ENCODE measurements around the gene ARIH2. TPM values are rescaled to one million over a fixed set of nuclear protein-coding genes. Genes with fewer than 3 reads are reported as not detected.

The ARIH2 gene
- total RNA-seq, 2 donors from 2014 or later, result 43.1 to 99.5 TPM

DNA sequence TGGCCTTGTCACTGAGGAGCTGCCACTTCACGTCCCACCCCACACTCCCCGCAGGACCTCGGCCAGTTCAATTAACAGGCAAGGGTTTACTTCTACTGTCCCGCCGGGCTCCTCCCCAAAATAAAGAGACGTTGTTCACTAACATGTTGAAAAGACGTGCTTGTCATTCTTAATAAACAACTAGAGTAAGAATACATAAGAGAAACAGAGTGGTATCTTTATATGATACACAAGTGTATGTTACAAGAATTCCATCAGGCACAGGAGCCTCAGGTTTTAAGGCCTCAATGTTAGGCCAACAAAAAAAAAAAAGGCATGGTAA, 110.9 kb downstream of the ARIH2 start:
- peak overlapping the region; percentile 77 to 90 (median 82) for H3K27ac ChIP-seq
- WGBS, 2 donors, result 0 to 1% methylated on average over 7 of the region's 7 CpGs
- H3K9me3 ChIP-seq, result no peaks in the 10 kb centered on the region
- H3K4me1 ChIP-seq, result peaks cover 36% of the 10 kb centered on the region
- peaks cover 0 to 22% of the 10 kb centered on the region in 2 donors for H3K36me3 ChIP-seq (replicated peaks in 1 of 2; ENCODE audit: insufficient read depth in 1 of 2, low read depth in 2 of 2)
- TF ChIP-seq, protein P1, sequence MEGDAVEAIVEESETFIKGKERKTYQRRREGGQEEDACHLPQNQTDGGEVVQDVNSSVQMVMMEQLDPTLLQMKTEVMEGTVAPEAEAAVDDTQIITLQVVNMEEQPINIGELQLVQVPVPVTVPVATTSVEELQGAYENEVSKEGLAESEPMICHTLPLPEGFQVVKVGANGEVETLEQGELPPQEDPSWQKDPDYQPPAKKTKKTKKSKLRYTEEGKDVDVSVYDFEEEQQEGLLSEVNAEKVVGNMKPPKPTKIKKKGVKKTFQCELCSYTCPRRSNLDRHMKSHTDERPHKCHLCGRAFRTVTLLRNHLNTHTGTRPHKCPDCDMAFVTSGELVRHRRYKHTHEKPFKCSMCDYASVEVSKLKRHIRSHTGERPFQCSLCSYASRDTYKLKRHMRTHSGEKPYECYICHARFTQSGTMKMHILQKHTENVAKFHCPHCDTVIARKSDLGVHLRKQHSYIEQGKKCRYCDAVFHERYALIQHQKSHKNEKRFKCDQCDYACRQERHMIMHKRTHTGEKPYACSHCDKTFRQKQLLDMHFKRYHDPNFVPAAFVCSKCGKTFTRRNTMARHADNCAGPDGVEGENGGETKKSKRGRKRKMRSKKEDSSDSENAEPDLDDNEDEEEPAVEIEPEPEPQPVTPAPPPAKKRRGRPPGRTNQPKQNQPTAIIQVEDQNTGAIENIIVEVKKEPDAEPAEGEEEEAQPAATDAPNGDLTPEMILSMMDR (IDR thresholded peaks at IDR 0.05), result peak in 1 of 7 experiments; percentile 0
- TF ChIP-seq POLR2A (IDR thresholded peaks at IDR 0.05), result no peak
- ATAC-seq (no peak), DNase-seq (no peak)
- no peaks in the 10 kb centered on the region for H3K27me3 ChIP-seq
- no peak overlapping the region for H3K4me3 ChIP-seq
- intact Hi-C loops (cut with DNase I), result no loop called here

DNA sequence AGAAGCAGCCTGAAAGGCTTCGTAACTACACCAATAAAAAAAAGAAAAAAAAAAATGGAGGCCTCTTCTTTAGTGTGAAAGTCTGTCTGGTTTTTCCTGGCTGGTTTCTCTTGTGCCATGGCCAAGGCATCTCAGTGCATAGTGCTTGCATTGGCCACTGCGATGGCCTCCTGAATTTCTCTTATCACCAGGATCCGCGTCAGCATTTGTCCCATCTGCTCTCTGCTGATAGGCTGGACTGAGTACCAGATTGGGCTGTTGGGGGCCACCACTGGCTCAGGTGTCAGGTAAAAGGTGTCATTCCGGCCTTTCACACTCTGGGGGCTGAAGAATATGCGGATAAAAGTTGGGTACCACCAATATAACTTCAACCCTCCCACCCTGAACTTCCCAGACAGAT, 111.7 kb downstream of the ARIH2 start:
- peaks cover 0 to 18% of the 10 kb centered on the region in 2 donors for H3K36me3 ChIP-seq (replicated peaks in 1 of 2; ENCODE audit: insufficient read depth in 1 of 2, low read depth in 2 of 2)
- 79% methylated on average over 6 of the region's 6 CpGs for WGBS, 2 donors
- peaks cover 30% of the 10 kb centered on the region for H3K4me1 ChIP-seq
- DNase-seq, result no peak
- H3K9me3 ChIP-seq, result no peaks in the 10 kb centered on the region
- ATAC-seq, result no peak
- H3K27ac ChIP-seq, result no peak overlapping the region
- intact Hi-C loops (cut with DNase I), result no loop called here
- H3K4me3 ChIP-seq, result no peak overlapping the region
- no peaks in the 10 kb centered on the region for H3K27me3 ChIP-seq
- no peak for TF ChIP-seq POLR2A (IDR thresholded peaks at IDR 0.05)
- TF ChIP-seq, protein P1 (IDR thresholded peaks at IDR 0.05), result no peak

DNA sequence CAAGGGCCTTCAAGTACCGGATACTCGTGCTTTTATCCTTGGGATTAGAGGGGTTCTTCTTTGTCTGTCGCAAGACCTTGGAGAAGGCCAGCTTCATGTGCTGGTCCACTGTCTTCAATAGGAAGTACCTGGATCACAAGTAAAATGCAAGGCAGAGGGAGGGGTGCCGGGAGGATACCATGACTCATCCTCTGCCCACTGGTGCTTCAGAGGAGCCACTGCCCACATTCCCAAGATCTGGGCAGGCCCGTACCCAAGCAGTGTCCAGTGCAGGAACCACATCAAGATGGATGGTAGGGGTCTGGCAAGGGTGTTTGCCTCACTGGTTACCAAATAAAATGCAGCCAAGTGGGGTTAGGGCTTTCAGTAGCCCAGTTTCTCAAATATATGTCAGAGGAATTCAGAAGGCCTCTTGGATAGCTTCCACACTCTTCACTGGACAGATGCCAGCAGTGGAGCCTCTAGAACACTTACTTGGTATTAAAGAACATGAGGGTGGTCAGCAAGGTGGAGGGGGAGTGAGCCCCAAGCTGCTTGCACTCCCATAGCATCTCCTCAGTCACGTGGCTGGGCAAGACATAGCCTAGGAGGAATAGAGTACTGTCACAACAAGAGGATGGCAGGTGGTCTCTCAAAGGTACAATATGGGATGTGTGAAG, 114.1 kb downstream of the ARIH2 start:
- H3K4me1 ChIP-seq, result peaks cover 13% of the 10 kb centered on the region
- no peak overlapping the region for H3K4me3 ChIP-seq
- no peaks in the 10 kb centered on the region for H3K9me3 ChIP-seq
- no peak overlapping the region for H3K27ac ChIP-seq
- WGBS, 2 donors, result 79 to 90% methylated on average over 6 of the region's 6 CpGs
- peaks cover 0 to 15% of the 10 kb centered on the region in 2 donors for H3K36me3 ChIP-seq (replicated peaks in 1 of 2; ENCODE audit: insufficient read depth in 1 of 2, low read depth in 2 of 2)
- intact Hi-C loops (cut with DNase I), result no loop called here
- no peaks in the 10 kb centered on the region for H3K27me3 ChIP-seq
- DNase-seq, result no peak
- ATAC-seq, result no peak
- no peak for TF ChIP-seq POLR2A (IDR thresholded peaks at IDR 0.05)

DNA sequence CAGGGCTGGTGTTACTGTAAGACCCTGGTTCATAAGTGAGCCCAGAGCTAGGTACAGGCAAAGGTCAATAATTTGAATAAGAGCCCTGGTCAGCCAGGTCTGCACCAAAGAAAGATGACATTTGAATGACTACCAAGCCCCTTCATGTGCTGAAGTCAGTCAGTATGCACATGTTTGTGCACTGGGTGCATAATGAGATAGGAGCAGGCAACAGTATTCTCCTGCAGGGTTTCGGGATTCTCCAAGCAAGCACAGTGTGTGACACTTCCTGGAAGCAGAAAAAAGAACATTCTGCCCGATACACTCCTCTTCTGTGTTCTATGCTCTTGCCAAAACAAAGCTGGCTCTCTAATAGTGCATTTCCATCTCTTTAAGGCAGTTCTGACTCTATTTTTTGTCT, 116.0 kb downstream of the ARIH2 start:
- no peak for ATAC-seq
- intact Hi-C loops (cut with DNase I), result no loop called here
- H3K36me3 ChIP-seq (replicated peaks in 1 of 2; ENCODE audit: insufficient read depth in 1 of 2, low read depth in 2 of 2), result peaks cover 0 to 15% of the 10 kb centered on the region in 2 donors
- no peak overlapping the region for H3K27ac ChIP-seq
- no peak overlapping the region for H3K4me3 ChIP-seq
- WGBS, 2 donors, result 100% methylated on average over 2 of the region's 2 CpGs
- no peaks in the 10 kb centered on the region for H3K9me3 ChIP-seq
- TF ChIP-seq, protein P1 (IDR thresholded peaks at IDR 0.05), result no peak
- TF ChIP-seq POLR2A (IDR thresholded peaks at IDR 0.05), result no peak
- no peak for DNase-seq
- no peaks in the 10 kb centered on the region for H3K27me3 ChIP-seq
- H3K4me1 ChIP-seq, result no peaks in the 10 kb centered on the region

DNA sequence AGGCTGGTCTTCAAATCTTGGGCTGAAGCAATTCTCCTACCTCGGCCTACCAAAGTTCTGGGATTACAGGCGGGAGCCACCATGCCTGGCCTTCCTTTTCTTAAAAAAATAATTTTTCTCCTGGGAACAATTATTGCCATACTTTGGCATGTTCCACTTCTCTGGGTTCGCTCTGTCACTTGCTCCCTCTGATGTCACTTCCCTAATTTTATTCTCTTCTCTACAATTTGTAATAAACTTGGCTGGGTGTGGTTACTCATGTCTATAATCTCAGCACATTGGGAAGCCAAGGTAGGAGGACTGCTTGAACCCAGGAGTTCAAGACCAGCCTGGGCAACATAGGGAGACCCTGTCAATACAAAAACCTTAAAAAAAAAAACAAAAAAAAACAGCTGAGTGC, 116.6 kb downstream of the ARIH2 start:
- 86 to 98% methylated on average over 3 of the region's 3 CpGs for WGBS, 2 donors
- Histone ChIP-seq H3K27ac (no peak overlapping the region), H3K36me3 (replicated peaks in 1 of 2; ENCODE audit: insufficient read depth in 1 of 2, low read depth in 2 of 2) (peaks cover 0 to 15% of the 10 kb centered on the region in 2 donors), H3K4me3 (no peak overlapping the region), H3K4me1 (no peaks in the 10 kb centered on the region), H3K27me3 (no peaks in the 10 kb centered on the region), H3K9me3 (no peaks in the 10 kb centered on the region)
- intact Hi-C loops (cut with DNase I), result no loop called here
- no peak for TF ChIP-seq POLR2A (IDR thresholded peaks at IDR 0.05)
- TF ChIP-seq, protein P1 (IDR thresholded peaks at IDR 0.05), result no peak
- DNase-seq, result no peak
- ATAC-seq, result no peak

MicroRNA genes within 50 kb of the gene (microRNA counts, 767-probe panel; counts per million panel counts)
- microRNA hsa-miR-191-5p (6,730 to 10,383 counts per million in 2 donors), microRNA hsa-miR-425-5p (0 to 736 counts per million in 2 donors)

Small RNAs within 50 kb of the gene (microRNA-seq; reads per million reads assigned to microRNA genes)
- gene MIR191 (ENCODE audit: borderline number of aligned reads in 2 of 2, borderline replicate concordance in 2 of 2) (7,605 to 7,748 reads per million in 2 donors), gene MIR425 (ENCODE audit: borderline number of aligned reads in 2 of 2, borderline replicate concordance in 2 of 2) (764 to 777 reads per million in 2 donors)

Small RNAs within 50 kb of the gene (small RNA-seq; reads per million reads assigned to genes)
- 1,347 reads per million, percentile 99 among the genes with 10 or more reads in this experiment for gene MIR191
- 9.9 reads per million, percentile 92 among the genes with 10 or more reads in this experiment for gene MIR425

Other genes with a start within 250 kb of the ARIH2 start
- gene NCKIPSD, start 232.9 kb upstream of the ARIH2 start, total RNA-seq, result 10 to 100 TPM; 16.6 to 22.1 TPM
- 100 to 1,000 TPM in 1 of 2 donors, 10 to 100 TPM in 1; 67.5 to 138 TPM for gene IP6K2, start 201.6 kb upstream of the ARIH2 start, total RNA-seq
- 10 to 100 TPM; 14.8 to 32.0 TPM for gene PRKAR2A, start 71.0 kb upstream of the ARIH2 start, total RNA-seq
- gene SLC25A20, start 20.0 kb upstream of the ARIH2 start, total RNA-seq, result 10 to 100 TPM; 20.8 to 31.4 TPM
- gene P4HTM, start 71.4 kb downstream of the ARIH2 start, total RNA-seq, result 10 to 100 TPM; 72.9 to 73.8 TPM
- 100 to 1,000 TPM; 109 to 136 TPM for gene WDR6, start 88.5 kb downstream of the ARIH2 start, total RNA-seq
- gene DALRD3, start 99.7 kb downstream of the ARIH2 start, total RNA-seq, result 10 to 100 TPM; 67.6 to 72.6 TPM
- gene NDUFAF3, start 103.3 kb downstream of the ARIH2 start, total RNA-seq, result 10 to 100 TPM; 25.7 to 55.0 TPM
- gene IMPDH2, start 110.6 kb downstream of the ARIH2 start, total RNA-seq, result 100 to 1,000 TPM in 1 of 2 donors, 10 to 100 TPM in 1; 92.6 to 166 TPM
- 10 to 100 TPM; 63.6 to 67.9 TPM for gene QRICH1, start 175.2 kb downstream of the ARIH2 start, total RNA-seq
- 100 to 1,000 TPM; 135 to 223 TPM for gene QARS1, start 185.9 kb downstream of the ARIH2 start, total RNA-seq
- gene USP19, start 202.0 kb downstream of the ARIH2 start, total RNA-seq, result 10 to 100 TPM; 30.6 to 33.6 TPM
- 100 to 1,000 TPM; 204 to 337 TPM for gene LAMB2, start 214.2 kb downstream of the ARIH2 start, total RNA-seq
- 10 to 100 TPM; 15.5 to 19.5 TPM for gene CCDC71, start 247.5 kb downstream of the ARIH2 start, total RNA-seq